HG02642 (cell line): ENCODE measurements around the gene TMEM120B.
"Not testable (repeated sequence)": the region's sequence is repeated elsewhere in the genome, so short reads cannot be mapped to it uniquely, and the experiment has no call there.

Source experiments
- ATAC-seq: cut with Tn5 transposase; IDR thresholded peaks from one replicate; pipeline ENCODE4 v1.9.1; 2021; ENCODE audit warnings: mild to moderate bottlenecking; ENCODE audit not compliant: unreplicated experiment, poor library complexity

The TMEM120B gene

GRCh38 chr12:121738340-121738858 lies 25.8 kb downstream of the TMEM120B start:
- ATAC-seq: no peak

- ATAC-seq: no peak
These were observed 28.3 kb downstream of the TMEM120B start for GRCh38 chr12:121740847-121741246.

GRCh38 chr12:121741743-121742142 lies 29.2 kb downstream of the TMEM120B start:
- ATAC-seq: no peak

- ATAC-seq: not testable (repeated sequence)
These were observed 33.0 kb downstream of the TMEM120B start for GRCh38 chr12:121745545-121745944.

- ATAC-seq: no peak
These were observed 35.6 kb downstream of the TMEM120B start for GRCh38 chr12:121748218-121748570.

GRCh38 chr12:121748571-121749265 lies 36.2 kb downstream of the TMEM120B start:
- ATAC-seq: no peak

GRCh38 chr12:121749267-121749666 lies 36.7 kb downstream of the TMEM120B start:
- no peak for ATAC-seq

GRCh38 chr12:121750507-121750955 lies 38.0 kb downstream of the TMEM120B start:
- no peak for ATAC-seq

GRCh38 chr12:121751034-121751433 lies 38.5 kb downstream of the TMEM120B start:
- ATAC-seq: no peak

GRCh38 chr12:121751749-121752351 lies 39.3 kb downstream of the TMEM120B start:
- ATAC-seq: no peak

- no peak for ATAC-seq
These were observed 41.3 kb downstream of the TMEM120B start for GRCh38 chr12:121753844-121754264.

GRCh38 chr12:121754836-121755235 lies 42.3 kb downstream of the TMEM120B start:
- no peak for ATAC-seq

- ATAC-seq: no peak
These were observed 43.0 kb downstream of the TMEM120B start for GRCh38 chr12:121755591-121755990.

- not testable (repeated sequence) for ATAC-seq
These were observed 46.0 kb downstream of the TMEM120B start for GRCh38 chr12:121758536-121758935.

GRCh38 chr12:121762269-121762668 lies 49.7 kb downstream of the TMEM120B start:
- no peak for ATAC-seq

GRCh38 chr12:121764808-121765207 lies 52.3 kb downstream of the TMEM120B start:
- no peak for ATAC-seq

GRCh38 chr12:121765573-121765972 lies 53.0 kb downstream of the TMEM120B start:
- no peak for ATAC-seq

- ATAC-seq: no peak
These were observed 53.9 kb downstream of the TMEM120B start for GRCh38 chr12:121766290-121767039.

- ATAC-seq: no peak
These were observed 55.0 kb downstream of the TMEM120B start for GRCh38 chr12:121767525-121768016.

- ATAC-seq: no peak
These were observed 56.8 kb downstream of the TMEM120B start for GRCh38 chr12:121769297-121769830.
